GM20431 (cell line): ENCODE measurements around the gene TARM1.
"Not testable (repeated sequence)": the region's sequence is repeated elsewhere in the genome, so short reads cannot be mapped to it uniquely, and the experiment has no call there.

Source experiments
- in situ Hi-C: fragments of 300-500 bp; cut with MseI, MboI; formaldehyde crosslinking; loops from one replicate; pipeline ENCODE4 v1.15.0; 2020; ENCODE audit warnings: low sequenced_read_pairs; ENCODE audit not compliant: unreplicated experiment

The TARM1 gene

DNA sequence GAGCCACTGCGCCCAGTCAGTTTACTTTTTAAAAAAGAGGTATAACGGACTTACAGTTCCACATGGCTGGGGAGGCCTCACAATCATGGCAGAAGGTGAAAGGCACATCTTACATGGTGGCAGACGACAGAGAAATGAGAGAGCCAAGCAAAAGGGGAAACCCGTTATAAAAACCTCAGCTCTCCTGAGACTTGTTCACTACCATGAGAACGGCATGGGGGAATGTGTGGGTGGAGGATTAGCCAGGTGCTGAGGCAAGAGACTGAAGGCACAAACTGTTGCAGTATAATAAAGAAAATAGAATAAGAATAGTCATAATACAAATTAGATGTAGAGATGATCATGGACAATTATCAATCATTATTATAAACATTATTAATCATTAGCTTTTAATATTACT, 44.6 kb downstream of the TARM1 start:
- in situ Hi-C loops: not testable (repeated sequence)

- in situ Hi-C loops: no loop called here
Observed at GRCh38 chr19:54035215-54036178, 45.7 kb downstream of the TARM1 start.

- in situ Hi-C loops: no loop called here
Observed at GRCh38 chr19:54030895-54031586, 50.1 kb downstream of the TARM1 start.

- in situ Hi-C loops: no loop called here
Observed at GRCh38 chr19:54029930-54030490, 51.2 kb downstream of the TARM1 start.

DNA sequence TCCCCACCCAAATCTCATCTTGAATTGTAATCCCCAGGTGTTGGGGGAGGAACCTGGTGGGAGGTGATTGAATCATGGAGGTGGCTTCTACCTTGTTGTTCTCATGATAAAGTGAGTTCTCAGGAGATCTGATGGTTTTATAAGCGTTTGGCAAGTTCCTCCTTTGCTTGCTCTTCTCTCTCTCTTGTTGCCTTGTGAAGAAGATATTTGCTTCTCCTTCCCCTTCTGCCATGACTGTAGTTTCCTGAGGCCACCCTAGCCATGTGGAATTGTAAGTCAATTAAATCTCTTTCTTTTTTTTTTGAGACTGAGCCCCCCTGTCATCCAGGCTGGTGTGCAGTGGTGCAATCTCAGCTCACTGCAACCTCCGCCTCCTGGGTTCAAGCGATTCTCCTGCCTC, 51.9 kb downstream of the TARM1 start:
- in situ Hi-C loops: no loop called here

DNA sequence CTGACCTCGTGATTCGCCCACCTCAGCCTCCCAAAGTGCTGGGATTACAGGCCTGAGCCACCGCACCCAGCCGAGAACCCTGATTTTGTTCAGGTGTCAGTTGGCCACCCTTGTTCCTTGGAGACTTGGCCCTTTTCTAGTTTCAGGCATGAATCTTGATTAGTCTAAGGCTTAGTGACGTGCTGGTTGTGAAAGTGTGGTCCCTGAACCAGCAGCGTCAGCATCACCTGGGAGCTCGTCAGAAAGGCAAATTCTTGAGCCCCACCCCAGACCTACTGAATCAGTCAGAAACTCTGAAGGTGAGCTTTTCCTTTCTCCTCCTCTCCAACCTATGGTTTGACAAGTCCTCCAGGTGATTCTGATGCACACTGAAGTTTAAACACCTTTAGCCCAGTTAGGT, 54.5 kb downstream of the TARM1 start:
- in situ Hi-C loops: no loop called here

DNA sequence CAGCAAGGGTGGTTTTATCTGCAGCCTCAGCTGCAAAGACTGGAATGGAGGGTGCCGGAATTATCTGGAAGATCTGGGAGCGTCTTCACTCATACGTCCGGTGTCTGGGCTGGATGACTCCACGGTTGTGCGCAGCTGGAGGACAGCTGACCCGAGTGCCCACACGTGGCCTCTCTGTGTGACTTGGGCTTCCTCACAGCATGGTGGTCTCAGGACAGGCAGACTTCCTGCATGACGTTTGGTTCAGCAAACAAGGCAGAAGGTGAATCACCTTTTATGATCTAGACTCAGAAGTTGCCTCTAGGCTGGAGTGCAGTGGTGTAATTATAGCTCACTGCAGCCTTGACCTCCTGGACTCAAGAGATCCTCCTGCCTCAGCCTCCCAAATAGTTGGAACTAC, 56.5 kb downstream of the TARM1 start:
- in situ Hi-C loops: no loop called here

DNA sequence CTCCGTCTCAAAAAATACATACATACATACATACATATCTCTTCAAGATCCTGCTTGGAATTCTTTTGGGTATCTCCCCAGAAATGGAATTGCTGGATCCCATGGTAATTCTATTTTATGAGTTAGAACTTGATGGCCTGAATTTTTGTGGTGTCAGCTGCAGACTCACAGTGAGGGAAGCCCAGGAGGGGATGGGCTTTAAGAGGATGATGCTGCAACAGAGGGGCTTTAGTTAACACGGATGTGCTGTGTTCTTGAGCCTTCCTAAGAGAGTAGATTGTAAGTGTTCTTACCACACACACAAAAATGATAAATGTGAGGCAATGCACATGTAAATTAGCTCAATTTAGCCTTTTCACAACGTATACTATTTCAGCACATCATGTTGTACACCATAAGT, 58.0 kb downstream of the TARM1 start:
- in situ Hi-C loops: no loop called here

GRCh38 chr19:54021932-54022331, 59.2 kb downstream of the TARM1 start:
- in situ Hi-C loops: no loop called here

- in situ Hi-C loops: no loop called here
Observed at GRCh38 chr19:54021363-54021762, 59.8 kb downstream of the TARM1 start.
